Fibroblast of pulmonary artery (primary cell): ENCODE measurements around the gene PAM16.

ENCODE experiments used
- DNase-seq: peaks from one replicate; pipeline ENCODE4 v3.0.0-alpha.2; 2010; ENCODE audit warnings: low read depth
- H3K4me3 ChIP-seq: replicated peaks from 2 replicates; pipeline ENCODE4 v1.5.1; 2011; ENCODE audit warnings: low read depth, mild to moderate bottlenecking, control low read depth, low read length, moderate library complexity
- CTCF ChIP-seq: IDR thresholded peaks from 2 replicates; pipeline ENCODE4 v1.5.1; 2011; ENCODE audit warnings: mild to moderate bottlenecking, control low read depth, low read length, inconsistent platforms; ENCODE audit errors: missing control alignments

The PAM16 gene

GRCh38 chr16:4320571-4321137, 30.5 kb downstream of the PAM16 start:
- no peak for TF ChIP-seq CTCF
- no peak overlapping the region for H3K4me3 ChIP-seq
- DNase-seq, result no peak

DNA sequence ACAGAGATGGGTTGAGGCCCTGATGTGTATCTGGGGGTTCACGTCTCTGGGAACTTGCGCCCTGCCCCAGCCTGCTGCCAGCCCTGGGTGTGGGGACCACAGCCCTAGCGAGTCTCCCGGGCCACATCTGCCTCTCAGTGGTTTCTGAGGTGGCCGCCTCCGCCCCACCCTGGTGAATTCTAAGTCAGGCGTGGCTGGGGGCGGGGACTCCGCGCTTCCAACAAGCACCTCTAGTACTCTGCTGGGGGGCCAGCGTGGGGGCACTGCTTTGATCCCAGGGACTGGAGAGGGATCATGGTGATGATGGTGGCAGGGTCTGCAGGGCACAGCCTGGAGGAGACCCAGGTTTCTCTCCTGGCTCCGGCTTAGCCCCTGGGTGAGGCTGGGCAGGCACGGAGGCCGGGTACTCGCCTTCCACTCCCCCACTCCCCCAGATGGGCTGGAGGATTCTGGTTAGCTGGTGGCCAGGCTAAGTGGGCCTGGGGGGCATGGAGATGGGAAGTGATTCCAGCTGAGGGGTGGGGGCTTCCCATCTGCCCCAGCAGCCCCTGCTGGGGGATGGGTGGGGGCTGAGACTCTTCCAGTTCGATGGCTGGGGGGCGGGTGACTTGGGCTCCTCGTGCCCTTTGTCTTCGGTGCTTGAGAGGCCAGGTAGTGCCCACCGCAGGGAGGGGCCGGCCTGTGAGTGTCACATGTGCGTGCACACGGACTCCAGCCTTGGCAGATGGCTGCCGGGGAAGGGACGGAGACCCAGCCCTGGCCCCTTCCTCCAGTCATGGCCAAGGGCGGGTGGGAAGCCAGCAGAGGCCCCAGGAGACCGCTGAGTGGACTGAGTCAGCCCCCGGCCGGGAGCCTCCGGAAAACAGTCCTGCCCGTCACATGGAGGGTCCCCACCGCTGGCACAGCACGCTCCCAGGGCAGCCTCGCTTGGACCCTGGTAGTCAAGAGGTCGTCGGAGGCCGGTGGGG, 31.4 kb downstream of the PAM16 start:
- TF ChIP-seq CTCF, result no peak
- no peak overlapping the region for H3K4me3 ChIP-seq
- no peak for DNase-seq

DNA sequence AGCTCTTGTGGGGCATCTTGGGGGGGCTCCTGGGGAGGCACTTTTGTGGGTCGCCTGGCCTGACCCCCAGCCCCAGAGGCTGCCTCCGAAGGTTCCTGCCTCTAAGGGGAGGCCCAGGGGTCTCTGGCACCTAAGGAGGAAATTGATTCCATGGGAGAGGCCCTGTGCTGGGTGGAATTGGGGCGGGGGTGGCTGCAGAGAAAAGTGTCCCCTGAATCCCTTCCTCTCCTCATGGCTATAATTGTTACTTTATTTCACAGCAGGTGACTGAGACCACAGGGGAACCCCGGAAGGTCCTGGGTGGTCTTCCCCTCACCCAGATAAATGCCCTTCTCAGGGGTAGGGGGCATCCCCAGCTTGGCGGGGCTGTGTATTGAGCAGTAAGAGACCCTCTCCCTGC, 32.2 kb downstream of the PAM16 start:
- TF ChIP-seq CTCF, result no peak
- no peak overlapping the region for H3K4me3 ChIP-seq

GRCh38 chr16:4318451-4318910, 32.6 kb downstream of the PAM16 start:
- no peak for TF ChIP-seq CTCF
- H3K4me3 ChIP-seq, result no peak overlapping the region
- DNase-seq, result no peak

More for the DNA sequence above, 32.2 kb downstream of the PAM16 start:
- no peak for DNase-seq

DNA sequence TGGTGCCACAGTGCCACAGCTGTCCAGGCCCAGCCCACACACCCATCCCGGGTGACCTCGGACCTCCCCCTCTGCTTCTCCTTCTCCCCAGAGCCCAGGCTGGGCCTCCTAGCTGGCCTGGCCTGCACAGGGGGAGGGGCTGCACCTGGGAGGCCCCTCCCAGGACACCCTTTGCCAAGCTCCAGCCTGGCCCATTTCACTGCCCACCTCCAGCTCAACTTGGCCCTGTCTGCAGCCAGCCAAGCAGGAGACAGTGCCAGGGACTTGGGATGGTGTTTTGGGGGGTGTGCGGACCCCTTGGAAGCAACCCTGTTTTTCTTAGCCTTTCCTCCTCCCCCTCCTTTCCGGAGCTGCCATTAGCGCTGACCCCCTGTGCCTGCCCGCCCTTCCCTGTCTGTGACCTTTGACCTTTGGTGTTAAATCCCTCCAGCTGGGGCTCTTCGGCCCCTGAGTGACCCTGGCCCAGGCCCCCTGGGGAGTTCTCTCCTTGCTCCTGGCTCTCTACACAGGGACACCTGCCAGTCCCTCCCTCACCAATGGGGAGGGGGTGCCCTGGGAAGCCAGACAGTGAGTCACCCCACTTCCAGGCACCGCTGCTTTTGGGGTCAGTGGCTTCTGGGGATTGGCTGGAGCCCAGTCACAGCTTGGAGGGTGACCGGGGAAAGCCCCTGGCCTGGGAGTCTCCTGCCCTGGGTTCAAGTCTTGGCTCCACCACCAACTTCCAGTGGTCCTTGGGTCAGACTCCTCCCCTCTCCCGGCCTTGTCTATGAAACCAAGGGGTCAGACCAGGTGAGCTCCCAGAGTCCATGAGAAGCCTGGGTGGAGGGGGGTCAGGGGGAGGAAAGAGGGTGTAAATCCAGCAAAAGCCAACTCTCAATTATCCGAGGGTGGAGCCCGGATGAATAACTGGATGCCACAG, 33.3 kb downstream of the PAM16 start:
- peak overlapping the region; percentile 72 for H3K4me3 ChIP-seq
- no peak for TF ChIP-seq CTCF
- no peak for DNase-seq

GRCh38 chr16:4316864-4317531, 34.1 kb downstream of the PAM16 start:
- no peak for TF ChIP-seq CTCF
- no peak for DNase-seq
- peak overlapping the region; percentile 72 for H3K4me3 ChIP-seq
